Hematopoietic multipotent progenitor cell treated with erythropoietin and hydrocortisone succinate and interleukin-3 and kit ligand, for 4 days (in vitro differentiated cells): ENCODE measurements around the gene CYTH4.
A peak's percentile ranks its signal among the peaks of the same experiment; 100 is the strongest.
"Not testable (repeated sequence)": the region's sequence is repeated elsewhere in the genome, so short reads cannot be mapped to it uniquely, and the experiment has no call there.

Source experiments
- DNase-seq: peaks from one replicate; pipeline ENCODE4 v3.0.0-alpha.2; 2015

CYTH4 gene

DNA sequence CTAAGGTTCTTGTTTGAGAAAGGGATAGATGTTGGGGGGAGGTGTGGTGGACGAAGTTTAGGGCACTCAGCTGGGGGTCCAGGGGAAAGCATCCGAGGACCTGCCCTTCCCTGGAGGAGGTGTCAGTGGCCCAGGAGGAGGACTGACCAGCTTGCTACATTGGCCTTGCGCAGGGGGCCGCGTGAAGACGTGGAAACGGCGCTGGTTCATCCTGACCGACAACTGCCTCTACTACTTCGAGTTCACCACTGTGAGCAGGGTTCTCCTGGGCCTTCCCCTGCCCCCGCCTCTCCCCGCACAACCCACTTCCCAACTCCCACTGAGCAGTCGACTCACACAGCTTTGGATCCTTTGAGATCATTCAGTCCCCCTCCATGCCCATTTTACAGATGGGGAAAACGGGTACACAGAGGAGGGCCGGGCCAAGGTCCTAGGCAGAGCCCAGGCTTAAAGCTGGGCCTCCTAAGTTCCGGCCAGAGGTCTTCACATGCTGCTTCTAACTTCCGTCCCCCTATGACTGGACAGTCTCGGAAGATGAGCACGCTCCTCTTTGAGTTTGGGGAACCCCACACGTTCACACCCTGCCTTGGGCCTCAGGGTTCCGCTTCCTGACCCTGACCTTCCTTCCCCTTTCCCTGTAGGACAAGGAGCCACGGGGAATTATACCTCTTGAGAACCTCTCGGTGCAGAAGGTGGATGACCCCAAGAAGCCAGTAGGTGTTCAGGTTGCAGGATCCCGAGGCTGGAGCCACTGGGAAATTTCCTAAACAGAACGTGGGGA lies 28.7 kb downstream of the CYTH4 start:
- DNase-seq = no peak

GRCh38 chr22:37311761-37312312 lies 29.5 kb downstream of the CYTH4 start:
- DNase-seq = no peak

GRCh38 chr22:37312549-37313183 lies 30.4 kb downstream of the CYTH4 start:
- DNase-seq = no peak

DNA sequence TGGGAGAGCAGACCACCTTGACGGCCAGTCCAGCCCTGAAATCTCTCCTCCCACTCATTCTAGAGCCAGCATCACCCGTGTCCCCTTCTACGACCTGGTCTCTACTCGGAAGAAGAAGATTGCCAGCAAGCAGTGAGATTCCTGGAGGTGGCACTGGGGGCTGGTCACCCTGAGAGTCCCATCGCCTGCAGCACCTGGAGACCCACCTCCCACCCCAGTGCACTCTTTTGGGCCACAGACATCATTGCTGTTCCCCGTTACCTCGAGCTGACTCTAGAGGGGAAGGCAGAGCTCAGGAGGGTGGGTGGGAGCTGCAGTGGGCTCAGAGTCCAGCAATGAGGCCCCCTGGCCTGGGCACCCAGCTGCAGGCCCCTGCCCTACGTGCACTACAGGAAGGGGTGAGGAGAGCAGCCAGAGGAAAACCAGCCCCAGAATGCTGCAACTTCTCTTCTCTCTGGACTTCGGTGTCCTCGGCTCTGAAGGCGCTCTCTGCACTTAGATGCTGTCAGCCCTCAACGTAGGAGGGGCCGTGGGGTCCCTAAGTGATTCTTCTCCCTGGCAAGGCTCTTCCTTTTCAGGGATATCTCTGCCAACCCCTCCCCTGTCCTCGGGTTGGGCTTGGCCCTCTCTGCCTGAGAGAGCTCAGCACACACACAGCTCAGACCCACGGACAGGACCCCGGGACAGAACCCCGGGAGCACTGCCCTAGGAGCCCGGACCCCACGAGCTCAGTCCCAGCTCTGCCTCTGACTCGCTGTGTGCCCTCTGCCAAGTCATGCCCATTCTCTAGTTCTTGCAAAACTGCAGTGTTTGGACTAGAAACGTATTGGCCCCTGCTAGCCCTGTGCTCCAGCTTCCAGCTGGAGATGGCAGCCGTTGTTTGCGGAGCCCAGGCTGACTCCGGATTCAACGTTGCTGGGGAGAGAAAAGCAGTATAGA lies 31.3 kb downstream of the CYTH4 start:
- DNase-seq = no peak

GRCh38 chr22:37314315-37315074 lies 32.2 kb downstream of the CYTH4 start:
- DNase-seq = peak; percentile 50

DNA sequence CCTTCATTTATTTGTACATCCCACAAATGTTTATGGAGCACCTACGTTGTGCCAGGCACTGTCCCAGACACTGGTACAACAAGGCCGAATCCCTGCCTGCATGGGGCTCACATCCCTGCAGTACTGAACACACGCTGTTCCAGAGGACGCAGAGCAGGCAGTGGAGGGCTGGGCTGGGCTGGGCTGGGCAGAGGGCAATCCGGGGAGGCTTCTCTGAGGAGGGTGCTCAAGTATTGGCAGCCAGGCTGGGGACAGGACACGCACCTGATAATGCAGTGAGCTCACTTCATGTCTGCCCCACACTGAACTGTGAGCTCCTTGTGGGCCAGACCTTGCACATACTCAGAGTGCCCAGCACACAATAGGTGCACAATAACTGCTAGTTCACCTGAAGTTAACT lies 34.1 kb downstream of the CYTH4 start:
- DNase-seq = no peak

DNA sequence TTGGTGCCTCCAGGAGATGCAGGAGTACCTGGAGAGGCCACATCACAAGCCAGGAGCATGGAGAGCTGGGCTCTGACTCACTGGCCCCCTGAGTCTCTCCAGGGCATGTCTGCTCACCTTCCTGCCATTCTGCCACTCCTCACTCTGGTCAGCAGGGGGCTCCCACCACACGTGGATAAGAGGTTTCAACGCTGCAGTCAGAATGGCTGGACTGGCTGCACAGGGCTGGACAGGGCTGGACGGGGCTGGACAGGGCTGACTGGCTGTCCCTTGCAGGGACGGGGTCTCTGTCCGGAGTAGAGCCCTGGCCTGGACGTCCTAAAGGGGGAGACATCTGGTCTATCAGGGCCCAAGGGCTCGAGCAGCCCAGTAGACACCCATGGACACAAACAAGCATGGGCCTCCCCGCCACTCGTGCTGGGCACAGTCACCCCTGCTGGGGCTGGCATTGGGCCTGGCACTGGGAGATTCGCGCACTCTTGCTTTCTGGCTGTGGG lies 34.6 kb downstream of the CYTH4 start:
- DNase-seq = peak; percentile 91

GRCh38 chr22:37317698-37318210 lies 35.4 kb downstream of the CYTH4 start:
- no peak for DNase-seq

- no peak for DNase-seq
Measured at GRCh38 chr22:37318364-37319109, 36.2 kb downstream of the CYTH4 start.

DNA sequence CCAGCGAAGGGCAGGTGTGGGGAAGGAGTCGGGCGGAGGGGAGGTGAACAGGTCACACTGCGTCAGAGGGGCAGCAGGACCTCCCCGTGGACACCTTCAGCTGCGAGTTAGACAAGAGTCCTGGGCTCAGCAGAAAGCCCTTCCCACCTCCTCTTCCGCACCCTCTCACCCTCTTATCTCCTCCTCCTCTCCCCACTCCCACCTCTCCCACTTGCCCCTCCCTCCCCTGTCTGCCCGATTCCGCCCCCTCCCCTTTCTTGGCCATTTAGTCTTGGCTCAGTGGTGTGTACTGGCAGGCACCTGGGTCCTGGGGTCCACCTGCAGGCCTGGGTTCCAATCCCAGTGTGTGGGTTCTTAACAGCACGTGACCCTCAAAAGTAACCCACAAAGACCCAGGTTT lies 37.2 kb downstream of the CYTH4 start:
- DNase-seq = no peak

DNA sequence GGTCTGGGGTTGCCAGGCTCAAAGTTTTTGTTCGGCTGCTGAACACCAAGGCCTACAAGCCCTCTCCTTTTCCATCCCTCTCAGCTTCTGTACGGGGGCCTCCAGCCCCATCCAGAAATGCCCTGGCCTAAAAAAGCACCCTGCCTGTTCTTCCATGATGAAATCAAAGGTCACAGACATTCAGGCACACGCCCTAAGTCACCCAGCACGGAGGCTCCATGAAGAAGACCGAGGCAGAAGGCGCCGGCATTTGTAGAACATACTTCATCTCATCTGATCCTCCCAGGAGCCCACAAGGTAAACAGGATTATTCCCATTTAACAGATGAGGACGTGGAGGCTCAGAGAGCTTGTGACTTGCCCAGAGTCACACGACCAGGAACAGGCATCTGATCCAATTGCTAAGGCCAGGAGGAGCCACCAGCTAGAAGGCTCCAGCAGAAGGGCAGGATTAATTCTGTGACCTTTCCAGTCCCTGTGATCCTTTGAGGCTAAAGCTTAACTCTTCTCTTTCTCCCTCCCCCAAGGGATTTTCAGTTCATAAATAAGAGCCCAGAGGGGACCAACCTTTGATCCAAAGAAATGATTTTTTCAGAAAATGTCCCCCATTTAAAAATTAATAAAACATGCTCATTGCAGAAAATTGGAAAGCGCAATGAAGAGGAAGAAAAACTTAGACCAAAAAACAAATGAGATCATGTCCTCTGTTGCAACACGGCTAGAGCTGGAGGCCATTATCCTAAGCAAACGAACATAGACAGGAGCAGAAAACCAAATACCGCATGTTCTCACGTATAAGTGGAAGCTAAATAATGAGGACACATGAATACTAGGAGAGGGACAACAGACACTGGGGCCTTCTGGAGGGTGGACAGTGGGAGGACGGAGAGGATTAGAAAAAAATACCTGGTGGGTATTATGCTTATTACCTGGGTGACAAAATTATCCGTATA lies 38.7 kb downstream of the CYTH4 start:
- no peak for DNase-seq

GRCh38 chr22:37324340-37325038 lies 42.2 kb downstream of the CYTH4 start:
- DNase-seq = no peak

- DNase-seq = no peak
Measured at GRCh38 chr22:37325039-37325395, 42.7 kb downstream of the CYTH4 start.

GRCh38 chr22:37326726-37327125 lies 44.4 kb downstream of the CYTH4 start:
- DNase-seq = no peak

DNA sequence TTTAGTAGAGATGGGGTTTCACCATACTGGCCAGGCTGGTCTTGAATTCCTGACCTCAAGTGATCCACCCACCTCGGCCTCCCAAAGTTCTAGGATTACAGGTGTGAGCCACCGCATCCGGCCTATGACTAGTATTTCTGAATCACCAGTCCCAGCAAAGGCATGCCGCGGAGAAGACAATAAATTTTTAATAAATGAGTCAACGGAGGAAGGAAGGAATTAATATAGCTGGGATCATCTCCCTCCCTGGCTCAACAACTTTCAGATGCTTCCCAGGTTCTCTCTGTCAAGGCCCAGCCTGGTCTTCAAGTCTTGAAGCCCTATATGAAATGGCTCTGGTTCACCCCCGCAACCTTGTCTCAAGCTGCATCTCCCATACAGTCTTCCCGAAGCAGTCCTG lies 45.7 kb downstream of the CYTH4 start:
- DNase-seq = no peak

DNA sequence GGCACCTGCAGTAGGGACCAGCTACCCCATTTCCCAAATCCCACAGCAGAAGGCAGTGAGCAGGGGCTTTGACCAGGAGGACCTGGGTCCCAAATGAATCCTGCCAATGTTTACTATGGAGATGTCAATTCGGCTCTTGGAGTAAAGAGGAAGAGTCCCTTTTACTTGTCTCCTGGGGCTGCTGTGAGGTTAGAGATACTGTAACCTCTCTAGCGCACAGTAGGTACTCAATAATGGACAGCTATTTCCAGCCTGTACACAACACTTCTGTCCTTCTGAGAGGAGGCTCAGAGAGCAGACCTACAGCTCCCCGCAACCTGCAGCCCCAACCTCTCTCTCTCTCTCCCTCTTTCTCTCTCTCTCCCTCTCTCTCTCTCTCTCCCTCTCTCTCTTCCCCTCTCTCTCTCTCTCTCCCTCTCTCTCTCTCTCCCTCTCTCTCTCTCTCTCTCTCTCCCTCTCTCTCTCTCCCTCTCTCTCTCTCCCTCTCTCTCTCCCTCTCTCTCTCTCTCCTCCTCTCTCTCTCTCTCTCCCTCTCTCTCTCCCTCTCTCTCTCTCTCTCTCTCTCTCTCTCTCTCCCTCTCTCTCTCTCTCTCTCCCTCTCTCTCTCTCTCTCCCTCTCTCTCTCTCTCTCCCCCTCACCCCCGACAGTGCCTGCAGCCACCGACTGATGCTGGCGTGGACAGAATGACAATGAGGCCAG lies 46.4 kb downstream of the CYTH4 start:
- DNase-seq = not testable (repeated sequence)

GRCh38 chr22:37329238-37330140 lies 47.2 kb downstream of the CYTH4 start:
- DNase-seq = no peak
